ENCODE results near the gene PRDM1.

The PRDM1 gene

DNA sequence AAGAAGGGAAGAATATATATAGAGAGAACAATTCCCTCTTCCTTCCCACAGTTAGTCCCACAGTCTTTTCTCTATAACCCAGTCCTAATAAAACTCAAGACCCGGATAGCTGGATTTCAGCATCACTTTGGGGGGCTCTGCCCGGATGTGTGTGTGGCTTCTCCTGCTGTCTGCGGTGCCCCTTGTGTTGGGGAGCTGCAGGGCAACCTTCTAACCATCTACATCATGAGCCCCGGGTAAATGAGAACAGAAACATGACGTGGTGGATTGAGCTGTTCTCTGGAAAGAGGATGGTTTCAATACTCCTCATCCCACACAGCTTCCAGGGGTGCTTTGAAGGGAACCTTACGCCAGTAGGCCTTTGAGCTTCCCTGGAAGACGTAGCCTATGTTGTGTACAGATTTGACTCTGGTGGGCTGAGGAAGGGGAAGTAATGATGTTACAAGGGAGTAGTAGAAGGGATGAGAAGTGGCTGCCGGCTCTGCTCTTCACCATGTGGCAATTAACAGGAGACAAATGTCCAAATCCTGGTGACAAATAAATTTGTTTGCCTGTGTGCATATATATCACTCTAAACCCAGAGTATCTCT, 13.5 kb upstream of the PRDM1 start:
- DNase-seq, result no peak

DNA sequence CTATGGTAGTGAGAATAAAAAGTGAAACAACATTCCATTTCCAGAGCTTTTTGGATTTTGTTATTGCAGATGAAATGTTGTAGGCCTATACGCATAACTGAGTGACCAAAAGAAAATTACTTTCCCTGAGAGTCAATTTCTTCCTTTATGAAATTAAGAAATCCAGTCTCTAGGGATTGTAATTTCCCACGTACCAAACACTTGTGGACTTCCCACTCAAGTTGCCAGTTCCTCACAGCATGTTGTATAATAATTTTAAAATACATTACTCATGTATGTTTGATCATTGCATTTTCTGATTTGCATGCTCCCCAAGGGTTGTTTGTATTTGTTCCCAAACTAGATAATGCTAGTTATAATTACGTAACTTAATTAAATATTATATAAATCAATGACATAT, 12.0 kb upstream of the PRDM1 start:
- no peak for DNase-seq

DNA sequence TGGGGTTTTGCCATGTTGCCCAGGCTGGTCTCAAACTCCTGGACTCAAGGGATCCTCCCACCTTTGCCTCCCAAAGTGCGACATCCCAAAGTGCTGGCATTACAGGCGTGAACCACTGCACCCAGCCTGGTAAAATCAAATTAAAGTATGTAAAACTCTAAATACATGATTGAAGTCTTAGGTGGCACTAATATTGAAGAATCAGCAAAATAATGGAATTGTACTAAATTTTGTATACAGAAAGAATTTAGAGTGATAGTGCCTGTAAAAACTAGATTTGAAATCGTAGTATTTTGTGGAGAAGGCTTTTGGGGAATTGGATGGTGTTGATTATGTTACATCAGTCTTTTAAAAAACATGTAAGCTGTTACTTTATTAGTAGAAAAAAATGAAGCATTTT, 10.0 kb upstream of the PRDM1 start:
- DNase-seq, result no peak

DNA sequence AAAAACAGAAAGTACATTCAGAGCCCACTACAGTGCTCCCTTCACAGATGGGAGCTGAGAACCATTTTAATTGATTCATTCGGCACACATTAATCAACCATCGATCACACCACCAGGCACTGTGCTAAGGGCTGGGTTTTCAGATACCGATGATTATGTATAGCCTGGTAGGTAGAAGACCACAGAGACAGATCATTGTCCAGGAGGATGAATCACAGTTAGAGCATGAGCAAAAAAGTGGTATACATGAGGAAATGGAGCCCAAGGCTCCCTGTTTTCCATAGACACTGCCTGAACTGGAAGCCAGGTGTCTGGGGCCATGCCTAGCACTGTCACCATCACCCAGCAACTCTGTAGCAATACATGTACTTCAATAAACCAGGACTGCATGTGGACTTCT, 9.0 kb upstream of the PRDM1 start:
- DNase-seq, result no peak

DNA sequence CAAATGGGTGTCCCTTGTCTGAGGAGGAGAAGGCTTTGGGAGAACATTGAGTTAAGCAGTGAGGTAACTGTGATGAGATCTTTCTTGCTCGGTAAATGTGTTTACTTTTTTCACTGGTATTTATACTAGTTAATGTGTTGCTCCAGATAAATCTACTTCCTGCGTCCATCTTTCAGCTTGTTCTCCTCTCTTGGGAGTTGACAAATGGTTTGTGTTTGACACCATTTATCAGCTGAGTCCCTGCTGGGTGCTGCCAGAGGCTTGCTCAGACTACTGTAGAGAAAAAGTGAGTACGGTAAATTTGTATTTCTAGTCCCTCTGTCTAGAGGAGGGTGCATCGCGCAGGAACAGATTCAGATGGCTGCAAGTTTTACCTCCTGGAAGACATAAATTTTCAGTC, 8.3 kb upstream of the PRDM1 start:
- no peak for DNase-seq

DNA sequence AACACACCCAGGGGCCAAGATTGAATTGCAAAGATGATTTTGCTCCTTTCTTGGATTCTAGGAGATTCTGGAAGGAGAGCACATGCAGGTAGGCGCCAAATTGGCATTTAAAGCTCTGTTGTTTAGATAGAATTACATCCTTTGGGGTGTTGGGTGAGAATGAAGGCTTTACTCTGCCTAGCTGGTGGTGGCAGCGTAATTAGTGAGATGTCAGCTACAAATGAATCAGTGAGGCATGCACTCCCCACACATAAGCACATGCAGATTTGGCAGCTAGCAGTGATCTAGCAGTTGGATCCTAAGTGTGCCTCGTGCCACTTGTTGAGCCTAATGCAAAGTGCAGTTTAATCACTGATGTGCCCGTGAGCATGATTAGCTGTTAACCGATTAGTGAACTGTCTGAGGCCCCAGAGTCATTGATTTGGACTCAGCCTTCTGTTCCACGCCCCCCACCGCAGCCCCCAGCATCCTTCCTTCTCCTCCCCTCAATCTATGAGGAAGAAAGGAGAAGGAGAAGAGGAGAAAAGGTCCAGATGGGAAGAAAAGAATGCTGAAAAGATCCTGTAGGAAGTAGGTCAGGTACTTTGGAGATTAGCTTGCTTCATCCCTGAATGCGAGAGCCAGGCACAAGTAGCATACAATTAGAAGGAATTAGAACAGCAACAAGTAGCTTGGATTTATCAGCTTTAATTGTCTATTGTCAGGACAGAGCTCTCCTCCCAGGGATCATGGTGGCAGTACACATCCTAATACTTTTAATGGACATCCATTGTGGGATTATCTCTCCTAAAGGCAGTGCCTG, 6.0 kb upstream of the PRDM1 start:
- no peak for DNase-seq

DNA sequence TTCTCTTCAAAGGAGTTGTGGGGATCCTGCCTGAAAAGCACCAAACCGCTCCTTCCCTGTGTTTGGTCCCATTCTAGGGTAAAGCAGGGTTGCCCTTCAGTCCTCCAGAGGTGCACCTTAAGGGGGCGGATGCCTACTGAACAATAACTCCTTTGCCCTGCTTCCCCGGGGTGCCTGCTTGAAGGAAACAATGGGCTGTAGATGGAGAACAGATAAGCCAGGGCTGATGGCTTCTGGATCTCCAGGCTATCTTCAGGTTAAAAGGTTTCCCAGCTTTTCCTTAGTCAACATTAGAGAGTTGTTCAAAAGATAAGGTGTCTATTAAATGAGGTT, 5.4 kb upstream of the PRDM1 start:
- no peak for DNase-seq

DNA sequence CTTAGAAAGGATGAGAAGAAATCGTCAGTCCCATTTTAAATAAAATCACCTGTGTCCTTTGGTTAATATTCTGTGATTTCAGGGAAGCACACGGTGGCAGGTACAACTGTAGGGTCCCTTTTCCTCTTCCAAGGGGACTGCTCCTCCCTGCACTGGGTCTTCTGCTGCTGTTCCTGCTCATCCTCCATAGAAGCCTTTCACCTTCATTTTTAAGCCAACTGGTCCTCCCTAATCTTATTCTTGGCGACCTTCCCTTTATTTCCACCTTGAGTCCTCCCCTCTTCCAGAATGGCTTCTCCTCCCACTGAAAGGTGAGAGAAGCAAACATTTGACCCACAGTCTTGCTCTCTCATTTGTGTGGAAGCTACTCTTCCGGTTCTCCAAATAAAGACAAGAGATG, 4.4 kb upstream of the PRDM1 start:
- no peak for DNase-seq

DNA sequence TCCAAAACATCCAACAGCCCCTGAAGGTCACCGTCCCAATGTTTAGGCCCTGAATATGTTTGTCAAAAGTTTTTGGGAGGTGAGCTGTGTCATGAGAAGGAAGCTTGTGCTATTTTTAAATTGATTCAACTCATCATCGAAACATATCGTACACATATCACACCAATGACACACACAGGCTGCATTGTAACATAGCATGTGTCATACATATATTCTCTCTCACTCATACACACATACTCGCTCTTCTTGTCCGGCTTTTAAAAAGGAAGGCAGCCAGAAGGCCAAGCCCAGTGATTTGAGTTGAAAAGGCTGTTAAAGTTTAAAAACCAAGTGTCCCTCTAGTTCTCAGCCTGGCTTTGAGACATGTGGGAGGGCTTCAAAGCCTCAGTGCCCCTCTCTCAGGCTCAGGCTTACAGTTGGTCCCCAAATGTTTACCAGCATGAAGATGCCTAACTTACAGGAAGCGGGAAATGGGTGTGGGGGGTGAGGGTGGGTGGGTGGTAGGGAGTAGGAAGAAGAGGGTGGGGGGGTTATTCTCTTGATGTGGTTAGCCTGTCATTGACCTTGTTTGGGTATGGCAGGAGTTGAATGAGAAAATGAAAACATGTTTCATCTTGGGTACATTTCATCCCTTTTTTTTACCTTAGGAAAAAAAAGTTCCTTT, 3.3 kb upstream of the PRDM1 start:
- DNase-seq, result no peak

DNA sequence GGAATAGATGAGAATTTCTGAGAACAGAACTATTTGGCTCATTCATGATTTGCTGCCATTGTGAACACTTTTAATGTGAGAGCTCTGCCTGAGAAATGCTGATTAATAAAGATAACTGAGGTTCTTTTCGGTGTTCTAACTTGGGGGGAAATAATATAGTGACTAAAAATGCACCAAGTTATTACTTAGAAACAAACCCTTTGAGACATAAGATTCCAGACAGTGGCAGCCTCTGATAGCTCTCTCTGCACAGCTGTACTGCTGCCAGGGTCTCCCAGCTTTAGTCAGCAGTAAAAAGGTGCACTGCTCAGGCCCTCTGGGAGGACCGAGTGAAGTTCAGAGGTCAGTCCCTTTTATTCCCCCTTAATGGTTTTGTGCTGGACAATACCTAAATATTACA, 2.5 kb upstream of the PRDM1 start:
- DNase-seq, result no peak

DNA sequence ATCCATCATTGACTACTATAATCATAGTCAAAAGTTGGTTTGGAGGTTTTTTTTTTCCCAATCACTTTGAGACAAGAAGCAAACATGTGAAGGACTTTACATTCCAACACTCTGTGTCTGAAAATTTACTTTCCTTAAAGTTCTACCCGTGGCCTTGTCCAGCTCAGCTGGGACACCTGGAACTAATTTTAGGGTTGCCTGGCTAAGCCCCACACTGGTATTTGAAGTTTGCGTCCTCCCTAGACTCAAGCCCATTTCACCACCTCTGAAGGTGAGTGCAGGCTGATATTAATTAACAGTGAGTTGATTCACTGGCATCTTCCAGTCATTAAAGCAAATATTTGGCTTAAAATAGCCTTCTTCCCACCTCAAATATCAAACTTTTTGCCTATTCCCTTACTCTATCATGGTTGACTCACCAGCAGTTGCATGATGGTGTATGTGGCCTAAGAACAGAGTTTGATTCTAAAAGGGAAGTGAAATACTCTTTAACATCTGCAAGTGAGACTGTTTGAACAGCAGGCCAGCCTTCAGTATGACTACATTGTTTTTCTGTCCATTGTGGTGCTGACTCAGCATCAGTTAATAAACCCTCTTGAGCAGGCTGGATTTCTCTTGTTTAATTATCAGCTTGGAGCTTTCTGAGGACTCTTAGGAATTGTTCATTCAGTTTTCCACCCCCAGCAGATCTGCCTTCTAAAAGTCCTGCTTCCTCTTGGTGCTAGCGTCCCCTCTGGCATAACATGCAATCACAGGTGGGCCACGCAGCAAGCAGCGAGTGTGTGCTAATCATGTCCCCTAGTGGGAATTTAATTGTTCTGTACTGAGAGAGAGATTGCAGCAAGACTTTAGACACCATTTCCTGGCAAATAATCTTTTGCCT, 1.8 kb upstream of the PRDM1 start:
- no peak for DNase-seq

DNA sequence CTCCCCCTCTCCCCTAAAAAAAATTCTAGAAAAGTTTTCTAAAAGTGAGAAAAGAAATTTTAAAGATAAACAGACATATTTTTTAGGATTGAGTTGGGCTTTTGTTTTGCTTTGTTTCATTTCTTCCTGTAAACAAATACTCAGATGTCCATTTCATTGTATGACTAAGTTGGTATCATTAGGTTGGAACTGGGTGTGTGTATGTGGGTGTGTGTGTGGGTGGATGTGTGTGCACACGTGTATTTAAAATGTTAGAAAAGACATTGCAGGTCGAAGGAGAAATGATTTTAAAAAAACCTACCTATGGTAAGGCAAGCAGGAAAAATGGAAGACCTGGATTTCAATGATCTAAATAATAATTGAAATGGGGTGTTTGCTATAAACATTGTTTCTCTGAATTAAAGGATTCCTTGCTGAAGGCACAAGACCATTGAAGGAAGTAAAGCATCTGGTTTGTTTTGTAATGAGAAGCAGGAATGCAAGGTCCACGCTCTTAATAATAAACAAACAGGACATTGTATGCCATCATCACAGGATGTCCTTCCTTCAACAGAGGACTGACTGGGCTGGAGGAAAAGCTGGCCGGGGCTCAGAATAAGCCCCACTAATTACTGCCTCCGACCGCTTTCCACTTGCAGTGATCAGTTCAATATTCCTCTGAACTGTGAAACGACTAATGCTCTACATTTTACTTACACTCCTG, 996 bp upstream of the PRDM1 start:
- no peak for DNase-seq

DNA sequence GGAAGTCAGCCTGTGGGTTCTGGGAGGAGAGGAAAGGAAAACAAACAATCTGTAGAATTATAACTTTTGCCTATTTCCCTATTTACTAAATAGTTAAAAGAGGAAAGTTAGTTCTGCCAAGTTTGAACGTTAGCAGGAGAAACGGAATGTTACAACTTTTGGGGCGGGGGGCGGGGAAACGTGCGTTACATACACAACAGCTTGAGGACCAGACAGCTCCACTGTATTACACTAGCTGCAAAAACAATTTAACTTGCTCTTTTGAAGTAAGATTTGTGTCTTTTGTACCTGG, 498 bp upstream of the PRDM1 start:
- no peak for DNase-seq

DNA sequence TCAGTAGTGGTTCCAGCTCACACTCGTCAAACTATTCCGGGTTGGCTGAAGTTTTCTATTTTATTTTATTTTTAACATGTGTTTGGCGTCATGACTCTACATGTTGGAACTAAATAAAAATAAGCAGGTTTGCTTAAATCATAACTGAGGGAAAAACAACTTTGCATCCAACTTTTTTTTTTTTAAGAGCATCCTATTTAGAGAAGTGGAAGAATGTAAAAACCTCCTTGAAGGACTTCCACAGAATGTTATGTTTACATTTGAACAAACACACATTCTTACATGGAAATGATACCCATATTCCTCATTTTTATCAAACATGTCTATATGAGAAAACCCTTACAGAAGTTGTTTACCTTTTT, 659 bp downstream of the PRDM1 start:
- DNase-seq, result no peak

DNA sequence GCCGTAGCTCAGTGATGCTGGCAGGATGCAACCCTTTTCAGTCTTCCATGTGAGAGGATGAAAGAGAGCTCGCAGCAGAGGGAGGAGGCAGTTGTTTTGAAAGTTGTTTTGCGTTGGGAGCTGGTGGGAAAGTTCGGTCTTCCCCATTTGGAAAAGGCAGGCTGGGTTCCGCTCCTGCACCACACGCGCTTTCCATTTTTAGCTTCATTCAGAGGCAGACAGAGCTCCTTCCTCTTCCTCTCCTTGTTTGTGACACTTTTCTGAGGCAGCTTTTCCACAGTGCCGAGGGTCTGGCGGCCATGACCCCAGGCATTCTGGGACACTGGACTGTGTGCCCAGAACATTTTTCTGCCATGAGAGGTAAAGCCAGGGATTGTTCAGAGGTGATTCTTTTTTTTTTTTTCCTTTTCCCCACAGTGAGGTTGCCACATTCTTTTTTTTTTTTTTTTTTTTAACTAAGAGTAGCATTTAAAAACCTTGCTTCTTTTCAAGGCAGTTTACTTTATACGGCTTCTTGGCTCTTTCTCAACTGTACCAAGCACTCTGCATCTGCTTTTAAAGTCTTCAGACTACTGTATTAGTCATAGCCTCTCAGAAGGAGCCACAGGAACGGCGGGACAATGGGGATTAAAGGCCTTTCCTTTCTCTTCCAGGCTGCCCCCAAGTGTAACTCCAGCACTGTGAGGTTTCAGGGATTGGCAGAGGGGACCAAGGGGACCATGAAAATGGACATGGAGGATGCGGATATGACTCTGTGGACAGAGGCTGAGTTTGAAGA, 1.6 kb downstream of the PRDM1 start:
- no peak for DNase-seq

DNA sequence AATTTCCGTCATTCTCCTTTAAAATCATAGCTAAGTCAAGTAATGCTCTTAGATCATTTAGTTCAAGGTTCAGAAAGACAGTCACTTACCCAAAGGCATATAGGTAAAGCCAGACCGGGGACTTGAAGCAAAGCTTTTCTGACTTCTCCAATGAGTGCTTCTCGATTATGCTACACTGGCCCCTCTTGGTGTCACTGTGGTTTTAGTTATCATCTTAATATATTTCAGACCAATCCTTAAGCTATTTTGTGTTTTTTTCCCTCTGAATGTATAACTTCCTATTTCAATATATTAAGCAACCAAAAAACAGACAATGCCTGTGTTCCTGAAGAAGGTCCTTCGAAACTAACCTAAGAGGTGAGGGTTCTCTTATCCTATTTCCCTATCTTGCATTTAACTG, 3.9 kb downstream of the PRDM1 start:
- DNase-seq, result no peak

DNA sequence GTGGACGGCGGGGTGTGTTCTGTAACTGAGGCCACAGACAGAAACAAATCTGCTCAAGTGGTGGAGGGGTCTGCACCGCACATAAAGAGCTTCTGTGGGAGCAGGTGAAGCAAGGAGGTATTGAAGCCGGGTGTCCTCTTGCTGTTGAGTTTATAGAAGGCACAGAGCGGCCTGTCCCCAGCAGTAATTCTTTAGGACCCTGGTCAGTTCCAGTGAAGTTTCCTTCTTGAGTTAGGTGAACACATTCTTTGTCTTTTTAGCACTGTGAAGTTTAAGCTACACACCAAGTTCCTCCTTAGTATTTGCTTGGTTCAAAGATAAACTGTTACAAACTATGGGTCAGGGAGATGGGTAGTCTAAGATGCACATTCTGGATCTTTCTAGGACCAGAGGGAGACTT, 6.1 kb downstream of the PRDM1 start:
- DNase-seq, result no peak

DNA sequence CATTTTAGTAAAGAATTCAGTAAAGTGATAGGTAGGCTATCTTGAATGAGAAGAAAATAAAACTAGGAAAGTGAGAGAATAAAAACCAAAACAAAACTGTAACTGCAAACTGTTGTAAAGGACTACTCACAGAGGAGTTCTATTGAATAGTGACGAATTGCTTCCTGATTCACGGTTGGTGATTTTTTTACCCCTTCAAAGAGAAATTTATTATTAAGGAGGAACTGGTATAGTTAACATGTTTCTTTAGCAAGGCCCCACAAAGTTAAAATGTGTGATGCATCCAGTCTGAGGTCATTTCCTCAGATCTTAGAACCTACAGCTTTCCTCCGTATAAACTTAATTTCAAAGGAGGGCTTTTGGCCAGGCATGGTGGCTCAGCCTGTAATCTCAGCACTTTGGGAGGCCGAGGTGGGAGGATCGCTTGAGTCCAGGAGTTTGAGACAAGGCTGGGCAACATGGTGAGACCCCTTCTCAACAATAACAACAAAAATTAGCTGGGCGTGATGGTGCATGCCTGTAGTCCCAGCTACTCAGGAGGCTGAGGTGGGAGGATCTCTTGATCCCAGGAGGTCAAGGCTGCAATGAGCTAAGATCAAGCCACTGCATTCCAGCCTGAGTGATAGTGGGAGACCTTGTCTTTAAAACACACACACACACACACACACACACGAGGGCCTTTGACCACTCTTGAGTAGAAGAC, 8.3 kb downstream of the PRDM1 start:
- DNase-seq, result no peak

DNA sequence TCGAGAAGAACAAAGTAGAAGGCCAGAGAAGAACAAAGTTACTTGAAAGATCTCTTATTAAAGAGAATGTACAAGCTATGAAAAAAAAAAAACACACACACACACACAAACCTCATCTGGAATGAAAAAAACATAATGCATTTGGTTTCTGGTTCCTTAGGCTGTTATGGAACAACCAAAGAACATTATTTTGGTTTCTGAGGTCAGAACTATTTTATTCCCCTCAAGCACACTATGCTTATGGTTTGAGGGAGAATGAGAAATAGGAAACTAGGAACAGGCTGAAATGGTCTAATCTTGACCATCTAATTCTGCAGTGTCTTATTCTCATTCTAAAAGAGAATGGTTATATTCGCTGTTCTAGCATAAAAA, 8.8 kb downstream of the PRDM1 start:
- no peak for DNase-seq

DNA sequence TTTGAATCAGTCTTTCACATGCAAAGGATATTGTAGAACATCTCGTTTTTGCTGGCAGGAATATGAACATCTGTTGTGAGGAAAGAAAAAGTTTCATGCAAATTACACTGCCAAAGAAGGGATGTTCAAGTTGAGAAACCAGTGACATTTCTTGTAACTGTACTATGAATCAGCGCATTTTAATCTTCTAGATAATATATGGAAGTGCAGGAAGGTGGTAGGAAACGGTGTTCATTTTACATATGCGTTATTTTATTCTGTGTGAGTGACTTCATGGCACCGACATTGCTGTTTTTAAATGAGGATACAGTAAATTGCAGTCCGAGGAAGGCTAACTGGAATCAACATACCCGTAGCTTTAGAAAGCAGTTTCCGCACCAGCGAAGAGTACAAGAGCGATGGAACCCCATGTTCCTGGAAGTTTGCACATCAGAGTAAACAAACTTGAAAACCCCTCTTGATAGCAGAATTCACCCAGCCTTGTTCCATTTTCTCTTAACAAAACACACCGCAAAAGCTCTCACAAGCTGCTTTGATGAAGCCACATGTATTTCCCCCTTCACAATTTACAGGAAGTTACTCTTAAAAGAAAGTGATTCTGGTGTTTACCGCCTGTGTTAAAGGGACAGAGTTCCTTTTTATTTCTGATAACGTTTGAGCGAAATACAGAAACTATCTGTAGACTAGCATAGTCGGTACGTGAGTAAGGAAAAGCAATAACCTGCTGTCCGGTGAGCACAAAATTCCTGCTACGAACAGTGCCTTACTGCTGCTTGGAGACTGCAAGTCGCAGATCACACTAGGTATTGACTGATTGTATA, 11.5 kb downstream of the PRDM1 start:
- peak; percentile 7 for DNase-seq

Measured in effector CD8-positive, alpha-beta T cell (primary cell).